ENCODE data around the gene VWA5B2. TPM values are rescaled to one million over a fixed set of nuclear protein-coding genes. Genes with fewer than 3 reads are reported as not detected.

The VWA5B2 gene
- total RNA-seq, 1 donor from 2014 or later: 0.25 TPM

- Mint-ChIP-seq H3K27ac (ENCODE audit: unreplicated experiment) (no peak overlapping the region), H3K4me3 (ENCODE audit: unreplicated experiment) (no peak overlapping the region), H3K36me3 (ENCODE audit: low read depth) (no peaks in the 10 kb centered on the region), H3K27me3 (ENCODE audit: low read depth) (peaks cover 30% of the 10 kb centered on the region), H3K4me1 (ENCODE audit: low read depth) (no peaks in the 10 kb centered on the region), H3K9me3 (ENCODE audit: low read depth) (no peaks in the 10 kb centered on the region)
- TF ChIP-seq CTCF (IDR thresholded peaks at IDR 0.05): no peak
- no peak for DNase-seq (ENCODE audit: low spot score)
Measured at GRCh38 chr3:184222521-184222920, 6.9 kb upstream of the VWA5B2 start.

GRCh38 chr3:184223946-184224345, 5.4 kb upstream of the VWA5B2 start:
- Mint-ChIP-seq H3K9me3 (ENCODE audit: low read depth) (no peaks in the 10 kb centered on the region), H3K36me3 (ENCODE audit: low read depth) (no peaks in the 10 kb centered on the region), H3K27me3 (ENCODE audit: low read depth) (peaks cover 34% of the 10 kb centered on the region), H3K4me1 (ENCODE audit: low read depth) (peaks cover 3% of the 10 kb centered on the region), H3K4me3 (ENCODE audit: unreplicated experiment) (no peak overlapping the region), H3K27ac (ENCODE audit: unreplicated experiment) (no peak overlapping the region)
- DNase-seq (ENCODE audit: low spot score): no peak
- no peak for TF ChIP-seq CTCF (IDR thresholded peaks at IDR 0.05)

- peaks cover 12% of the 10 kb centered on the region for H3K4me1 Mint-ChIP-seq (ENCODE audit: low read depth)
- no peaks in the 10 kb centered on the region for H3K9me3 Mint-ChIP-seq (ENCODE audit: low read depth)
- peak; percentile 83 for TF ChIP-seq CTCF (IDR thresholded peaks at IDR 0.05)
- H3K27ac Mint-ChIP-seq (ENCODE audit: unreplicated experiment): no peak overlapping the region
- DNase-seq (ENCODE audit: low spot score): no peak
- peaks cover 47% of the 10 kb centered on the region for H3K27me3 Mint-ChIP-seq (ENCODE audit: low read depth)
- peaks cover 3% of the 10 kb centered on the region for H3K36me3 Mint-ChIP-seq (ENCODE audit: low read depth)
- no peak overlapping the region for H3K4me3 Mint-ChIP-seq (ENCODE audit: unreplicated experiment)
Measured at GRCh38 chr3:184227481-184227935, 1.9 kb upstream of the VWA5B2 start.

- H3K4me3 Mint-ChIP-seq (ENCODE audit: unreplicated experiment): peak overlapping the region; percentile 60
- no peak for TF ChIP-seq CTCF (IDR thresholded peaks at IDR 0.05)
- H3K4me1 Mint-ChIP-seq (ENCODE audit: low read depth): peaks cover 12% of the 10 kb centered on the region
- DNase-seq (ENCODE audit: low spot score): peak; percentile 65
- H3K9me3 Mint-ChIP-seq (ENCODE audit: low read depth): no peaks in the 10 kb centered on the region
- peaks cover 46% of the 10 kb centered on the region for H3K27me3 Mint-ChIP-seq (ENCODE audit: low read depth)
- H3K36me3 Mint-ChIP-seq (ENCODE audit: low read depth): peaks cover 3% of the 10 kb centered on the region
- no peak overlapping the region for H3K27ac Mint-ChIP-seq (ENCODE audit: unreplicated experiment)
Measured at GRCh38 chr3:184228376-184229137, 828 bp upstream of the VWA5B2 start.

GRCh38 chr3:184230081-184230602, 757 bp downstream of the VWA5B2 start:
- Mint-ChIP-seq H3K27ac (ENCODE audit: unreplicated experiment) (no peak overlapping the region), H3K36me3 (ENCODE audit: low read depth) (peaks cover 3% of the 10 kb centered on the region), H3K4me3 (ENCODE audit: unreplicated experiment) (no peak overlapping the region), H3K27me3 (ENCODE audit: low read depth) (peaks cover 39% of the 10 kb centered on the region), H3K9me3 (ENCODE audit: low read depth) (no peaks in the 10 kb centered on the region), H3K4me1 (ENCODE audit: low read depth) (peaks cover 12% of the 10 kb centered on the region)
- DNase-seq (ENCODE audit: low spot score): no peak
- no peak for TF ChIP-seq CTCF (IDR thresholded peaks at IDR 0.05)

All from chondrocyte (in vitro differentiated cells).